ENCODE results near the gene RBCK1. TPM values are rescaled to one million over a fixed set of nuclear protein-coding genes. Genes with fewer than 3 reads are reported as not detected.
A peak's percentile ranks its signal among the peaks of the same experiment; 100 is the strongest.

Gene RBCK1
- total RNA-seq, 1 donor: 104 TPM

DNA sequence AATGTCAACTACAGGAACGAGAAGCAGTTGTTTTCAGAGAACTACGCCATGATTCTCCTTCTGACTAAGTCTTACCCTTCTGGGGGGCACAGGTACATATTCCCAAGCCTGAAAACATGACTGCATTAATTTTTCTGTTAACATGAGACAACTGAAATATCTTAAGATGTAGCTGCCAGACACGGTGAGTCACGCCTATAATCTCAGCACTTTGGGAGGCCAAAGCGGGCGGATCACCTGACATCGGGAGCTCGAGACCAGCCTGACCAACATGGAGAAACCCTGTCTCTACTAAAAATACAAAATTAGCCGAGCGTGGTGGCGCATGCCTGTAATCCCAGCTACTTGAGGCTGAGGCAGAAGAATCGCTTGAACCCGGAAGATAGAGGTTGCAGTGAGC lies 32.5 kb downstream of the RBCK1 start:
- Histone ChIP-seq H3K79me2 (ENCODE audit: insufficient read depth, low read length) (peaks cover 25% of the 10 kb centered on the region), H3K36me3 (ENCODE audit: insufficient read depth, low read length) (peaks cover 81% of the 10 kb centered on the region), H2AFZ (ENCODE audit: low read length) (no peak overlapping the region), H3K4me3 (ENCODE audit: insufficient read depth, low read length) (no peak overlapping the region), H3K9me3 (ENCODE audit: low read depth, low read length) (no peaks in the 10 kb centered on the region), H3K4me2 (ENCODE audit: insufficient read depth, low read length) (no peak overlapping the region), H3K4me1 (ENCODE audit: insufficient read depth, low read length) (peaks cover 16% of the 10 kb centered on the region), H4K20me1 (ENCODE audit: insufficient read depth, low read length) (peaks cover 22% of the 10 kb centered on the region), H3K27ac (ENCODE audit: low read depth, low read length) (no peak overlapping the region), H3K27me3 (ENCODE audit: insufficient read depth, low read length) (no peaks in the 10 kb centered on the region)
- TF ChIP-seq, protein P1, sequence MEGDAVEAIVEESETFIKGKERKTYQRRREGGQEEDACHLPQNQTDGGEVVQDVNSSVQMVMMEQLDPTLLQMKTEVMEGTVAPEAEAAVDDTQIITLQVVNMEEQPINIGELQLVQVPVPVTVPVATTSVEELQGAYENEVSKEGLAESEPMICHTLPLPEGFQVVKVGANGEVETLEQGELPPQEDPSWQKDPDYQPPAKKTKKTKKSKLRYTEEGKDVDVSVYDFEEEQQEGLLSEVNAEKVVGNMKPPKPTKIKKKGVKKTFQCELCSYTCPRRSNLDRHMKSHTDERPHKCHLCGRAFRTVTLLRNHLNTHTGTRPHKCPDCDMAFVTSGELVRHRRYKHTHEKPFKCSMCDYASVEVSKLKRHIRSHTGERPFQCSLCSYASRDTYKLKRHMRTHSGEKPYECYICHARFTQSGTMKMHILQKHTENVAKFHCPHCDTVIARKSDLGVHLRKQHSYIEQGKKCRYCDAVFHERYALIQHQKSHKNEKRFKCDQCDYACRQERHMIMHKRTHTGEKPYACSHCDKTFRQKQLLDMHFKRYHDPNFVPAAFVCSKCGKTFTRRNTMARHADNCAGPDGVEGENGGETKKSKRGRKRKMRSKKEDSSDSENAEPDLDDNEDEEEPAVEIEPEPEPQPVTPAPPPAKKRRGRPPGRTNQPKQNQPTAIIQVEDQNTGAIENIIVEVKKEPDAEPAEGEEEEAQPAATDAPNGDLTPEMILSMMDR (IDR thresholded peaks at IDR 0.05; ENCODE audit: extremely low read depth, low read depth, low read length): no peak
- DNase-seq (ENCODE audit: insufficient read length, low spot score, missing footprints): peak; percentile 21

DNA sequence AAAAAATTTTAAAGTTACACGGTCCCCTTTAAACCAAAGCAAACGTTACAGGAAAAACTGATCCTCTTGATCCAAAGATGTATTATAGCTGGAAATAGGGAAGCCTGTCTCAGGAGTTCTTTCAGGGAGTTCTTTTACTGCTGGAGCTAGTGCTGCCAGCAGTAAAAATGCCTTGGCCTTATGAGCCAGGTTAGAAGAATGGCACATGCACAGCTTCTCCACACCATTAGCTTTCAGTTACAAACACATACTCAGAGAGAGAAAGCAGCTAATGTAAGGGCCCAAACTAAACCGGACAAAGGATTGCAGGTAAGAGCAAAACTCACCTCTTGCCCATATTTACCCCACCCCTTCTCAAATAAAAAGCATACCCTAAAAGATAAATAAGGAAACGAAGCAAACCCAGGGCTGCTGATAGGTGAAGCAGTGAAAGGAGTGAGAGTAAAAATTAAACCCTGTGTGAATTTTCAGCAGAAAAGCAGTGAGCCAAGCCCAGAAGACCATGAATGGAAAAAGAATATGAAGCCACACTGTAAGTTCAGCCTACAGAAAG lies 35.2 kb downstream of the RBCK1 start:
- TF ChIP-seq, protein P1 (IDR thresholded peaks at IDR 0.05; ENCODE audit: extremely low read depth, low read depth, low read length): no peak
- H3K36me3 ChIP-seq (ENCODE audit: insufficient read depth, low read length): peaks cover 73% of the 10 kb centered on the region
- H3K4me1 ChIP-seq (ENCODE audit: insufficient read depth, low read length): peaks cover 16% of the 10 kb centered on the region
- H3K27me3 ChIP-seq (ENCODE audit: insufficient read depth, low read length): no peaks in the 10 kb centered on the region
- H2AFZ ChIP-seq (ENCODE audit: low read length): no peak overlapping the region
- no peak overlapping the region for H3K4me3 ChIP-seq (ENCODE audit: insufficient read depth, low read length)
- H4K20me1 ChIP-seq (ENCODE audit: insufficient read depth, low read length): peaks cover 33% of the 10 kb centered on the region
- H3K27ac ChIP-seq (ENCODE audit: low read depth, low read length): no peak overlapping the region
- H3K79me2 ChIP-seq (ENCODE audit: insufficient read depth, low read length): peaks cover 48% of the 10 kb centered on the region
- H3K4me2 ChIP-seq (ENCODE audit: insufficient read depth, low read length): no peak overlapping the region
- no peaks in the 10 kb centered on the region for H3K9me3 ChIP-seq (ENCODE audit: low read depth, low read length)
- peak; percentile 59 for DNase-seq (ENCODE audit: insufficient read length, low spot score, missing footprints)

DNA sequence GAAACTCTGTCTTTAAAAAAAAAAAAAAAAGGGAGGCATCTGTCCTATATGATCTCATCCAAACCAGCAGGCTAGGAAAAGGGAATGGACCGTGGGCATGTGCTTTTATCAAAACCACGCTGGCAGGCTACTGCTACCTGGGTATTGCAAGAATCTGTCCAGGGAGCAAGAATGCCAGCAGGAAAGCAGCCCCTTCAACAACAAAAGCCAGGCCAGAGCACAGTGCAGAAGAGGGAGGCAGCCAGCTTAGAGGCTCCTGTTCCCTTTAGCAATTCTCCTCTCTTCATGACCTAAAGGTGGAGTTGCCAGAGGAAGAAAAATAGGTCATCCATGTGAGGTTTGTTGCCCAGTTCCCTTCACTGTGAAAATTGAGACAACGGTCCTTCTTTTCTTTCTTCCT lies 36.0 kb downstream of the RBCK1 start:
- peaks cover 64% of the 10 kb centered on the region for H3K36me3 ChIP-seq (ENCODE audit: insufficient read depth, low read length)
- H3K4me3 ChIP-seq (ENCODE audit: insufficient read depth, low read length): no peak overlapping the region
- TF ChIP-seq, protein P1 (IDR thresholded peaks at IDR 0.05; ENCODE audit: extremely low read depth, low read depth, low read length): no peak
- peaks cover 16% of the 10 kb centered on the region for H3K4me1 ChIP-seq (ENCODE audit: insufficient read depth, low read length)
- no peaks in the 10 kb centered on the region for H3K27me3 ChIP-seq (ENCODE audit: insufficient read depth, low read length)
- peaks cover 33% of the 10 kb centered on the region for H4K20me1 ChIP-seq (ENCODE audit: insufficient read depth, low read length)
- peaks cover 55% of the 10 kb centered on the region for H3K79me2 ChIP-seq (ENCODE audit: insufficient read depth, low read length)
- no peaks in the 10 kb centered on the region for H3K9me3 ChIP-seq (ENCODE audit: low read depth, low read length)
- no peak overlapping the region for H2AFZ ChIP-seq (ENCODE audit: low read length)
- no peak overlapping the region for H3K4me2 ChIP-seq (ENCODE audit: insufficient read depth, low read length)
- DNase-seq (ENCODE audit: insufficient read length, low spot score, missing footprints): no peak
- H3K27ac ChIP-seq (ENCODE audit: low read depth, low read length): no peak overlapping the region

DNA sequence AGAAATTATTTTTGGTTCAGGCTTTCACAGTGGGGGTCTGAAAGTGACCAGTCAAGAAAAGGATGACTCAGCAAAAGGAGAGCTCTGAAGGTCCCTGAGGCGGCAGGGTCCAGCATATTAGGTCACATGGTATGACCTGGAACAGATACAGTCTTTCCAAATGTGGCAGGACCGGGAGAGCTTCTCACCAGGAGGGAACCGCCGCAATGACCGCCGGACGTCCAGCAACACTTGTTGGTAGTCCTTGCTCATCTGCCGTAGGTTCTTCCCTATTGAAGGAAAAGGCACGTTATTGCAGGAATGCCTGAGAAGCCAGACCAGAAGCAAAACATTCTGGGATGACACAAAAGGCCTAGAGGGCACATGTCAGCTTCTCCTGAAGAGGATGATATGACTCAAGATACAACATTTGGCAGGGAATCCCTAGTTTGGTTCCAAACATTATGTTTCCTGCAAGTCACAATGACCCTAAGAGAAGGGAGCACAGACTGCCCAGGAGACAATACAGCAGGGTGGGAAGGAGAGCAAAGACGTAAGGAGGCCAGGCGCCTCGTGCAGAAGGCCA lies 36.8 kb downstream of the RBCK1 start:
- H3K27me3 ChIP-seq (ENCODE audit: insufficient read depth, low read length): no peaks in the 10 kb centered on the region
- peaks cover 62% of the 10 kb centered on the region for H3K79me2 ChIP-seq (ENCODE audit: insufficient read depth, low read length)
- H3K36me3 ChIP-seq (ENCODE audit: insufficient read depth, low read length): peaks cover 56% of the 10 kb centered on the region
- H4K20me1 ChIP-seq (ENCODE audit: insufficient read depth, low read length): peaks cover 40% of the 10 kb centered on the region
- peaks cover 16% of the 10 kb centered on the region for H3K4me1 ChIP-seq (ENCODE audit: insufficient read depth, low read length)
- H3K4me3 ChIP-seq (ENCODE audit: insufficient read depth, low read length): no peak overlapping the region
- TF ChIP-seq, protein P1 (IDR thresholded peaks at IDR 0.05; ENCODE audit: extremely low read depth, low read depth, low read length): no peak
- H2AFZ ChIP-seq (ENCODE audit: low read length): no peak overlapping the region
- no peaks in the 10 kb centered on the region for H3K9me3 ChIP-seq (ENCODE audit: low read depth, low read length)
- peak overlapping the region; percentile 63 for H3K27ac ChIP-seq (ENCODE audit: low read depth, low read length)
- peak; percentile 85 for DNase-seq (ENCODE audit: insufficient read length, low spot score, missing footprints)
- H3K4me2 ChIP-seq (ENCODE audit: insufficient read depth, low read length): peak overlapping the region; percentile 11
